Measurements from ENCODE around the gene PREB.

The PREB gene

DNA sequence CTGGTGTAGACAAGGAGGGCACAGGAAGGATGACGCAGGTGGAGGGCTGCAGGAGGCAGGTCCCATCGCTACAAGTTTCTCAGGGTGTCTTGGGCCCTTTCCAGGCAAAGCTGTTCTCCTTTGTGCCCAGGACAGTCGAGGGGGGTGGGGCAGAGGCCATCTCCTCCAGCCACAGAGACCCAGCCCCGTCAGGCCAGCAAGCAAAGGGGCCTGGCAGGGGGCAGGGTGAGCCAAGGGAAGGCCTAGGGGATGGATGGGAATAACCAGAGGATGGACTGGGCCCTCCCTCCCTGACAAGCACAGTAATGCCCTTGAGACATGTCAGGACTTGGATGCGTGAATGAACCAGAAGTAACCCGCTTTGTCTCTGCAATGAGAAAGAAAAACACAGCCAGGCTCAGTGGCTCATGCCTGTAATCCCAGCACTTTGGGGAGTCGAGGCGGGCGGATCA is 20.7 kb upstream of the PREB start:
- peak in 1 of 42 donors; percentile 3 for DNase-seq
- intact Hi-C loops (cut with DNase I): no loop called here

- intact Hi-C loops (cut with DNase I): no loop called here
- DNase-seq: peak in 1 of 42 donors; percentile 0
Measured at GRCh38 chr2:27154488-27154887, 20.1 kb upstream of the PREB start.

- intact Hi-C loops (cut with DNase I): no loop called here
Measured at GRCh38 chr2:27152796-27153464, 18.5 kb upstream of the PREB start.

GRCh38 chr2:27152102-27152795 is 17.8 kb upstream of the PREB start:
- intact Hi-C loops (cut with DNase I): no loop called here
- no peak for DNase-seq

More at GRCh38 chr2:27152796-27153464, 18.5 kb upstream of the PREB start:
- peak in 1 of 42 donors; percentile 28 for DNase-seq

- intact Hi-C loops (cut with DNase I): no loop called here
- DNase-seq: no peak
Measured at GRCh38 chr2:27150639-27151230, 16.3 kb upstream of the PREB start.

DNA sequence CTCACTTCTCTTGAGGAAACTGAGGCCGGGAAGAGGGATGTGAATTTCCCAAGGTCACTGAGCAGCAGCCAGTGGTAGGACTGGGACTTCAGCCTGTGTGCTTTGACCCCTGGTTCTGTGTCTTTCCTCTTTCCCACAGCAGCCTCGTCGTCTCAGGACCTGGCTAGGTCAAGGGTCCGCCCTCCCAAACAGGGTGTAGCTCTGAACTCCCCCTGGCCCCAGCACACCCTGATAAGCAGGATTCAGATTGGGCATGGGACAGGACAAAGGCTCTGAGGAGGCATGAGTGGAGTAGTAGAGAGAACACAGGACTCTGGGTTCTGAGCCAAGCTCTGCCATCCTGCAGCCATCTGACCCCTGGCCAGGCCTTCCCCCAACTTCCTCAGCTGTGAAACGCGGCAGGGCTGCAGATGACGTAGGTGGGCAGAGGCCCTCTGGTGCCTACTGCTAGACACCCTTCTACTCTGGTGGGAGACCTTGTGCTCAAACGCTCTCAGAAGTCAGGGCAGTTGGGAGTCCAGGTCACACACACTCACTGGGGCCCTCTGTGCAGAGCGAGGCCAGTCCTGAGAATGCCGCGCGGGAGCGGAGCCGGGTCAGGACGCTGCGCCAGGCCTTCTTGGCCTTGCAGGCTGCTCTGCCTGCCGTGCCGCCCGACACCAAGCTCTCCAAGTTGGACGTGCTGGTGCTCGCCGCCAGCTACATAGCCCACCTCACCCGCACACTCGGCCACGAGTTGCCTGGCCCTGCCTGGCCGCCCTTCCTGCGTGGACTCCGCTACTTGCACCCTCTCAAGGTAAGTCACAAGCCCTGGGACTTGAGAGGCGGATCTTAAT is 15.4 kb upstream of the PREB start:
- DNase-seq: no peak
- intact Hi-C loops (cut with DNase I): no loop called here

DNA sequence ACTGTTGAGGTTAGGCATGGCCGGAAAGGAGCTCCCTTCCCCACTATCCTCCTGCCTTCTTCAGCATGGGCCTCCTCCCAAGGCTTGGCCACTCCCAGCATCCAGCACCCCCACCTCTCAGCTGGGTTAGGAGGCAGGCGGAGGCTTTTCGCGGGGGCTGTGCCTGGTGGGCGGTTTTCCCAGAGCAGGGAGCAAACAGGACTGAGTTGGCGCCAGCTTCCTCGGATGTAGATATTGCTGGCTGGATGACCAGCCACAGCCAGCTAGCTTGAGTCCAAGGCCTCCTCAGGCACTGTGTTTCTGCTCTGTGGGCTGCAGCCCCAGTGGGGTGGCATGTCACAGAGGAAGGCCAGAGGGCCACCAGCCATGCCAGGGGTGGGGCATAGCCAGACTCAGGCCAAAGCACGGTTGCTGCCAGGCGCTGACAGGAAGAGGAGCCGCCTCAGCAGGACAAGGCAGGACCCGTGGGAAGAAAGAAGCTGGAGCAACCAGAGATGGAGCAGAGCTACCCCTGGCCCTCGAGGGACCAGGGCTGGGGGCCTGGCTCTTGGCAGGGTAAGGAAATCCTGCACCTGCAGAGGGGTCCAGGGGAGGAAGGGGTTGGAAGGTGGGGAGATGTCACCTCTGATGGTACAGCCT is 14.5 kb upstream of the PREB start, which contains the start of gene TCF23:
TSS of gene TCF23 (plus strand) at position 204 of the 639 bp plus-strand sequence. CDS start at position 334, 130 bp downstream.
- intact Hi-C loops (cut with DNase I): no loop called here
- no peak for DNase-seq

DNA sequence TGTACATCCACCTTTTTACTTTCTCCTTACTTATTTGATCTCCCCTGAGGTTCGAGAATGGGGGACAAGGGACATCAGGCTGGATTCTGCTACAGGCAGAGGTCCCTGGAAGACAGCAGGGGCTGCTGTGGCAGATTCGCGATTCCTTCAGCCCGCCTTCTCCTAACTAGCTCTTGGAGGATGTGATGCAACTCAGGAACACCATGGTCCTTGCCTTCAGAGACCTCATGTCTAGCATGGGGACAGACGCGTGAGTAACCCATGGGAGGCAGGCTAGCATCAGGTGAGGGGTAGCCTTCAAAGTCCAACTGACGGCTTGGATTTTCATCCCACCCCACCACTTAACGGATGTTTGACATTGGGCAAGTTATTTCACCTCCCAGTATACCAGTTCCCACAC is 13.5 kb upstream of the PREB start:
- DNase-seq: no peak
- intact Hi-C loops (cut with DNase I): no loop called here

DNA sequence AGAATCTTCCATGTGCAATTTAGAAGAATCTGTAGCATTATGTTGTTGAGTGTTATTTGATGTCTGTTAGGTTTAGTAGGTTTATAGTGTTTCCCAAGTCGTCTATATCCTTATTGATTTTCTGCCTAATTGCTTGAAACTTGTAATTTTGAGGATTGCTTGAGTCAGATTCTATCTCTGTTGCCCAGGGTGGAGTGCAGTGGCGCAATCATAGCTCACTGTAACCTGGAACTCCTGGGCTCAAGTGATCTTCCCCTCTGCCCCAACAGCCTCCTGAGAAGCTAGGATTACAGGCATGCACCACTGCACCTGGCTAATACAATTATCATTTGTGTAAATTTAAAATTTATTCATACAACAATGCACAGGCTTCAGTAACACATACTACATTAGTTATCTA is 11.2 kb upstream of the PREB start:
- intact Hi-C loops (cut with DNase I): no loop called here
- no peak for DNase-seq

- intact Hi-C loops (cut with DNase I): no loop called here
- DNase-seq: no peak
Measured at GRCh38 chr2:27143285-27143684, 8.8 kb upstream of the PREB start.

DNA sequence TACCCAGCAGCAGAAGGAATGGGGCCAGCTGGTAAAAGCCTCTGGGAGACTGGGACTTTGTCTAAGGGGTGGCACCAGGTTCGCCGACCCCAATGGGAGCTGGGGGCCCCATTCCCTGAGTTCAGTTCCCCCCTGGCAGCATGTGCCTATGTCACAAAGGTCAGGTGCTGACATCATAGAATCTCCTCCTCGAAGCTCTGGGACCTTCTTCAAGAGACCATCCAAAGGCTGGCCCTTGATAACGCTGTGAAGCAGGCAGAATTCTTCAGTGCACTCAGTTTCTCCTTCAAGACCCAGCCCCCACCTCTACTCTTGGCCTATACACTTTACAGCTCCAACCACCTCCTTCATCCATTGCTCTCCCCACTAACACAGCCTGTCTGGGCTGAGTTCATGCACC is 4.9 kb upstream of the PREB start, which contains the start of gene PRR30:
TSS of gene PRR30 (minus strand) at position 101 of the 400 bp plus-strand sequence. CDS start 1,081 bp downstream, outside the sequence.
- DNase-seq: no peak
- intact Hi-C loops (cut with DNase I): no loop called here

DNA sequence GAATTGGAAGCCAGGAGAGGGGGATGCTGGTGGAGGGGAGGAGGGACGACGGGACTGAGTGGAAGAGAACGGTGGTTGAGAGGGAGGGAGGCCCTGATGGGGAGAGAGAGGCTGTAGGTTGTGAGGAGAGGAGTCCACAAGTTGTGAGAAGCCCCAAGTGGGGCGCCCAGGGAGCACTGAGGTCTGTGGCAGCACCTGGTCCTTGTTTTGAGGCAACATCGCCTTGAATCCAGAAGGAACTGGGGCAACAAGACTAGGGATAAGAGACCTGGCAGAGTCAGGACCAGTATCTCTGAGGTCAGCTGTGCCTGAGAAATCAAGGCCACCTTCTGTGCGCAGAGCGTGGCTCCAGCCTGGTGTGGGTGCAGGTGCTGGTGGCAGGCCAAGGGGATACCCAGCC is 3.7 kb upstream of the PREB start:
- no peak for DNase-seq
- intact Hi-C loops (cut with DNase I): no loop called here

GRCh38 chr2:27137322-27137935 is 3.0 kb upstream of the PREB start:
- DNase-seq: no peak
- intact Hi-C loops (cut with DNase I): no loop called here

DNA sequence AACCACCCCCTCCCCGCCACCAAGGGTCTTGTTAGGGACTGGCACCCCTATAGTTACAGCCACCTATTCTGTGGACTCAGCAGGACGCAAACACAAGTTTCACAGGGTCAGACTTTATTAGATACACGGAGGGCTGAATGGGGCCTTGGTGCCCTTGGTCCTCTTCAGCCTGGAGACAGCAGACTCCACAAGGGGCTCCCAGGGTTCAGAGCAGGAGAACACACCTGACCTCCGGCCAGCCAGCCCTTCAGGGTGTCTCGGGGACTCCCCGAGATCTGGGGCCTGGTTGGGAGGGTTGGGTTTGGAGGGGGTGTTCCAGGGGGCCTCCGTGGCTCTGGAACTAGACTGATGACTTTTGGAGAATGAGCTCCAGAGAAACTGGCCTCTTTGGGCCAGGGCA is 2.3 kb upstream of the PREB start:
- DNase-seq: no peak
- intact Hi-C loops (cut with DNase I): no loop called here

- no peak for DNase-seq
- intact Hi-C loops (cut with DNase I): no loop called here
Measured at GRCh38 chr2:27135478-27135955, 1.1 kb upstream of the PREB start.

GRCh38 chr2:27134781-27135477 is 493 bp upstream of the PREB start:
- intact Hi-C loops (cut with DNase I): loop anchor here (5.0 kb wide), 1 partner anchor 77 kb away; the partner anchor contains the start of genes ATRAID and SLC5A6
- no peak for DNase-seq

DNA sequence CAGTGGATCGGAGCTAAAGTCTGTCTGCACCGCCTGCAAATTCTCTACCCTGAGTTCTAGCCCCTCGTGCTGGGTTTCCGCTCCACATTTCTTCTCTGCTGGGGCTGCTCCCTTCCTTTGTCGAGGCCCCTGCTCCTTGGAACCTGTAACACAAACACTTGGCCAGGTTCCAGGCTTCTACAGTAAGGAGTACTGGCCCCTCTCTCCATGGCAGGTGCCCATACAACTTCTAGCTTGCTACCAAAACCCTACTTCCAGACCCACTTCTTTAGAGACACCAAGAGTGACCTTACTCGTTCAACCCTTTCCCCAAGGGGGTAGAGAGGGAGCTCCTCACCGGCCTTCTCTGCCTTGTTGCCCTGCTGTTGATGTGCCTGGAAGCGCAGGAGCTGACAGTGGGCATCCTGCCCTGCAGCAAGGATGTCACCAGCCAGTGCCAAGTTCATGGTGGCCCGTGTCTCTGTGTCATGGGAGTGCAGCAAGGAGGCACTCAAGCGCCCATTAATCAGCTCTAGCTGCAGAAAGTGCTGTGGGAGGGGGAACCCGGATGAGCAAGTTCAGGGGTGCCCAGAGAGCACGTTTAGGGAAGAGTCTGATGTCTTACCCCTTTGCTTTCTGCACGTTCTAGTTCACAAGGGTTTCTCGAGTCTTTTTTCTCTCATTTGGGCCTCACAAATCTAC is 1.1 kb downstream of the PREB start:
- DNase-seq: peak in 5 of 42 donors; percentile 22 to 44 (median 38)
- intact Hi-C loops (cut with DNase I): loop anchor here (5.0 kb wide), 1 partner anchor 79 kb away; the partner anchor contains the start of genes ATRAID and SLC5A6

Data from head of caudate nucleus (tissue), 42 donors.